HL-60 (cell line): Measurements from ENCODE around the gene SOX15.
"Not testable (repeated sequence)": the region's sequence is repeated elsewhere in the genome, so short reads cannot be mapped to it uniquely, and the experiment has no call there.

ENCODE experiments used
- DNase-seq, 2 experiments: peaks; one replicate each; pipeline ENCODE4 v3.0.0-alpha.2; 2010 to 2020; ENCODE audit warnings: low read depth in 1 of 2, low spot score in 1 of 2
- H3K27ac ChIP-seq: fragments of 250-450 bp; sonication (Bioruptor Pico); replicated peaks from 2 replicates; pipeline ENCODE4 v1.5.1; 2020; ENCODE audit warnings: mild to moderate bottlenecking, moderate library complexity
- H3K27me3 ChIP-seq: fragments of 250-450 bp; sonication (Bioruptor Pico); 2 replicates; pipeline ENCODE4 v1.5.1; 2021; ENCODE audit warnings: mild to moderate bottlenecking, moderate library complexity; ENCODE audit not compliant: insufficient read depth, poor library complexity, severe bottlenecking
- H3K4me3 ChIP-seq: replicated peaks from 2 replicates; pipeline ENCODE4 v1.5.1; 2011; ENCODE audit warnings: mild to moderate bottlenecking, control low read depth, low read length; ENCODE audit not compliant: insufficient read depth
- CTCF ChIP-seq: IDR thresholded peaks from one replicate; pipeline ENCODE4 v1.5.1; 2011; ENCODE audit warnings: low read length, control low read depth, inconsistent platforms; ENCODE audit not compliant: insufficient read depth
- GABPA ChIP-seq: IDR thresholded peaks from 2 replicates; pipeline ENCODE4 v1.6.1; 2012; ENCODE audit warnings: low read depth
- POLR2AphosphoS5 ChIP-seq: IDR thresholded peaks from 2 replicates; pipeline ENCODE4 v1.6.1; 2012; ENCODE audit warnings: low read depth
- REST ChIP-seq: IDR thresholded peaks from 2 replicates; pipeline ENCODE4 v1.6.1; 2012; ENCODE audit warnings: low read depth; ENCODE audit not compliant: insufficient replicate concordance
- SPI1 ChIP-seq: IDR thresholded peaks from 2 replicates; pipeline ENCODE4 v1.6.1; 2012; ENCODE audit warnings: low read depth, mild to moderate bottlenecking, borderline replicate concordance

The SOX15 gene

GRCh38 chr17:7626307-7626706, 36.4 kb upstream of the SOX15 start:
- H3K27ac ChIP-seq: no peak overlapping the region
- no peak for TF ChIP-seq POLR2AphosphoS5
- TF ChIP-seq GABPA: no peak
- no peak for TF ChIP-seq SPI1
- TF ChIP-seq CTCF: no peak
- TF ChIP-seq REST: no peak
- DNase-seq: no peak

GRCh38 chr17:7625749-7626148, 35.9 kb upstream of the SOX15 start:
- not testable (repeated sequence) for DNase-seq, H3K27me3 ChIP-seq, H3K4me3 ChIP-seq, H3K27ac ChIP-seq

More at GRCh38 chr17:7626307-7626706, 36.4 kb upstream of the SOX15 start:
- H3K27me3 ChIP-seq: no peaks in the 10 kb centered on the region
- H3K4me3 ChIP-seq: no peak overlapping the region

GRCh38 chr17:7623661-7624060, 33.8 kb upstream of the SOX15 start:
- no peak for TF ChIP-seq GABPA
- TF ChIP-seq REST: no peak
- no peak for TF ChIP-seq CTCF
- TF ChIP-seq POLR2AphosphoS5: no peak
- no peak for TF ChIP-seq SPI1
- Histone ChIP-seq H3K27ac (no peak overlapping the region), H3K4me3 (no peak overlapping the region), H3K27me3 (no peaks in the 10 kb centered on the region)
- DNase-seq: no peak

GRCh38 chr17:7620835-7621234, 30.9 kb upstream of the SOX15 start:
- no peak for TF ChIP-seq POLR2AphosphoS5
- TF ChIP-seq REST: no peak
- no peak for TF ChIP-seq GABPA
- TF ChIP-seq CTCF: no peak
- no peak for TF ChIP-seq SPI1
- no peak overlapping the region for H3K4me3 ChIP-seq

More at GRCh38 chr17:7620835-7621234, 30.9 kb upstream of the SOX15 start:
- DNase-seq: no peak
- Histone ChIP-seq H3K27ac (no peak overlapping the region), H3K27me3 (no peaks in the 10 kb centered on the region)
